GOT3 (cell line): ENCODE data around the gene MPPED2.

ENCODE experiments used
- DNase-seq: peaks from one replicate; lab custom pipeline; 2025; ENCODE audit warnings: mixed read lengths; lab: John Stamatoyannopoulos, UW

The MPPED2 gene

DNA sequence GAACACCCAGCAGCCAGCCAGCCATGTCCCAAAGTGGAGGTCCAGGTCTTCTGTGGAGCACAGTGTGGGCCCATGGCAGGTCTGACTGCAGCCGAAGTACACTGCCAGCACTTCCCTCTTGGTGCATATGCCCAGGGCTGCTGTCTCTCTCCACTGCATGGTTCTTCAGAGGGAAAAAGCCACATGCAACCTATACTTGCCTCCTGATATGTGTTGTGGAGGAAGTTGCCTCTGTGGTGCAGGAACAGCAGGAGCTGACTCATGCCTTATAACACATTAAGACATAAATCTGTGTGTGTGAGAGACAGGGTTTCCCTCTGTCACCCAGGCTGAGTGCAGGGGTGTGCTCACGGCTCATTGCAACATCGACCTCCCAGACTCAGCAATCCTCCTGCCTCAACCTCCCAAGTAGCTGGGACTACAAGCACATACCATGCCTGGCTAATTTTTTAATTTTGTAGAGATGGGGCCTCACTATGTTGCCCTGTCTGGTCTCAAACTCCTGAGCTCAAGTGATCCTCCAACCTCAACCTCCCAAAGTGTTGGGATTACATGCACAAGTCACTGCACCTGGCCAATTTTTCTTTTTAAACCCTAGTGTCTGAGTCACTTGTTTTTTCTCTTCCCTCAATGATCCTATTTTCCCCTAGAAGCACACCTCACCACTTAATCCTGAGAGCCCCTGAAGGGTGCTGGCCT is 98.8 kb downstream of the MPPED2 start:
- no peak for DNase-seq

DNA sequence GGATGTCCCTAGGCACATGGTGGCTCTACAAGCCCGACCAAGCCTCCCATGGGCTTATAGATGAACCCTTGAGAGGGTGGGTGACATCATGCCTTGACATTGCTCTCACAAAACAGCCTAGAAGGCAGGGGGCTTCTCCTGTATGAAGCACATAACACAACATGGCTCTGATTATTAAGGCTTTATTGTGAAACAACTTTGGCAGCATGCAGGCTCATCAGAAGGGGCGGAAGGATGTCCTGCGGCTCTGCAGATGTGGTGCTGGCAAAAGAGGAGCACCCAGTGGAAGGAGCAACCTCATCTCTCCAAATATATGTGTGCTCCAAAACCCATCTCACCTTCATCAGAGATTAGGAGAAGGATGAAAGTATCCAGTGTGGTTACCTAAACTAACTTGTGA is 100.4 kb downstream of the MPPED2 start:
- no peak for DNase-seq

DNA sequence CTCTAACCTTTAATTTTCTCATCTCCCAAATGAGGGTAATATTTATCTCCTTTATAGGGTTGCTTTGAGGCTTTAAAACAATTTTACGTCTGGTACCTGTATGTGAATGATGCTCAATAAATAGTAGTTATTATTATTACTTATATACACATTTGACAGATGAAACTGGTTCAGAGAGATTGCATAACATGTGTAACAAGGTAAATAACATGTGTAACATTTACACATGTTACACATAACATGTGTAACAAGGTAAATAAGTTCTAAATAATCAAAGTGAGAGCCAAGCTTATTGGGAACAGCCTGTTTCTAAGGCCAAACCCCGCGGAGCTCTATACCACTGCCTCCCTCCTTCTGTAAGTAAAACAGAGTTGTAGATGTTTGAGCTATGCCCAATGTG is 100.9 kb downstream of the MPPED2 start:
- no peak for DNase-seq

DNA sequence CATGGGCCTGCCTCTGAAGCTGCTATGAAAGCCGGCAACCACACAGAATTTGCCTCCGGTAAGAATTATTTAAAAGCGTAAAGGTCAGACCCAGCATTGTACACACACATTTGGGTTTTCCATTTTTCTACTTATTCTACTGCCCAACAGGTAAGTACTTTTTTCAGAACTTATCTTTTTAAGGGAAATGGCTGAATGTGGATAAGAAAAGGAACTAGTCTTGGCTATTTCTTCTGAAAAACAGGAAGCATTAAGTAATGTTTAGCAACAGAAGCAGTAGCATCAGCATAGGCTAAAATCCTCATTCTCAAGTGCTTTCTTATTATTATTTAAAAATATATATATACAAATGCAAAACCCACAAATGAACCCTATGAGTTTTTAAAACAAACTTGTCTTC is 103.1 kb downstream of the MPPED2 start:
- DNase-seq = no peak

DNA sequence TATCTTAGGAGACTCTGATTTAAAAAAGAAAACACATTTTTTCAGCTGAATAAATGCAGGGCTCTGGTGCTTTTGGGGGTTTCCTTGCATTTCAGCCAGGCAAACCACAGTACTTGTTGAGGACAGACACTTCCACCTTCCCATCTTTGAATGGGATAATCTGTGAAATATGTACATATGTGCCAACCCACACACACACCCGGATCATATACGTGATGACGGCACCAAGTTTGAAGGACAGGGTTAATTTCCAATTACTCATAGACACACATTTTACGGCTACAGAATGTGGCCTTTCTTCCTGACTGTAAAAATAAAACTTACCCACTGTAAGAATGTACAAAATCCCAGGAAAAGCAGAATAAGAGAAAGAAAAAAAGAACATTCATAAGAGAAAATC is 104.4 kb downstream of the MPPED2 start:
- no peak for DNase-seq

DNA sequence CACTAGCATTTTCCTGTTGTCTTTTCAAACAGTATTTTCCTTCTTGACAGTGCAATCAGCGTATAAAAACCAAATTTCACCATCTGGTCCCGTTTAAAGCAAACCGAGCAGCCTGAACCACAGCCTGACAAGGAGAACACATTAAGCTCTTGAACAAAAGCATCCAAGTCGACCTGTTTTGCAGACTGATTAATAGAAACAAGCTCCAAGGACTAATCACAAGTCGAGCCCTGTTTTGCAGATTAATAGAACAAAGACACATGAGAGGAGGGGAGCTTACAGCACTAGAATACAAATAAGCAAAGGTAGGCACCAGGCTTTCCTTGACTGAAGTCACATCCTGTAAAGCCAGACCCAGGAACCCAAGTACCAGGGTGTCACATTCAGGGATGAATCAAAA is 104.8 kb downstream of the MPPED2 start:
- no peak for DNase-seq

DNA sequence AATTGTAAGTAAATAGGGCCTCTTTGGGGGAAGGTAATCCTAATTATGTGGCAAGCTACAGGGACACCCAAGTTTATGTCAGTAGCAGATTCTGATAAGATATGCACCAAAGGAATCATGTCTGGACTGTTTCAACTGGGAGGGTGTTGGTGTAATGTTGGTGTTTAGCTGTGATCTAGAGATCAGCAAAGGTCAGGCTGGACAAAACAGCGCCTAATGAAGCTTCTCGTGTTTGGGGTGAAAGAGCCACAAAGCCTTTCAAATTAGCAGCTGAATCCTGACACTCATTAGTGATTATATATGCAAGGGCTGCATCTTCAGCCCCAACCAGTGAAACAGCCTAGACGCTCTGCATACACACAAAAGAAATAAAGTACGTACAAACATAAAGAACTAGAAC is 106.3 kb downstream of the MPPED2 start:
- DNase-seq = no peak

DNA sequence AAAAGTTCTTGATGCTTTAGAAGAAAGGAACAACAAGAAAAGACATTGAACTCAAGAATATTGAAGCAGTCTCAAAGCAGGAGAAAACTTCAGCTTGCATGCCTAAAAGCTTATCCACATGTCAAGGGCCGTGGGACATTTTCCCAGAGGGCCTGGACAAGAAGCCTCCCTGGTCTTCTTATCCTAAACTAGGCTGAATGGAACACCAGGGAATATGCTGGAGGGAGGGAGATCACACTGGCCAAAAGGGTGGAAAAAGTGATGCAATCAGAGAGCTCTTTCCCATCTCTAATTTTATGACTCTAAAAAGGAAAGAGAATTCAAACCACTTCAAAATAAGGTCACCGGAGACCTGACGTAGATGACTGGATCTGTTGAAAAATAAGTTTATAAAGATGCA is 107.2 kb downstream of the MPPED2 start:
- no peak for DNase-seq

DNA sequence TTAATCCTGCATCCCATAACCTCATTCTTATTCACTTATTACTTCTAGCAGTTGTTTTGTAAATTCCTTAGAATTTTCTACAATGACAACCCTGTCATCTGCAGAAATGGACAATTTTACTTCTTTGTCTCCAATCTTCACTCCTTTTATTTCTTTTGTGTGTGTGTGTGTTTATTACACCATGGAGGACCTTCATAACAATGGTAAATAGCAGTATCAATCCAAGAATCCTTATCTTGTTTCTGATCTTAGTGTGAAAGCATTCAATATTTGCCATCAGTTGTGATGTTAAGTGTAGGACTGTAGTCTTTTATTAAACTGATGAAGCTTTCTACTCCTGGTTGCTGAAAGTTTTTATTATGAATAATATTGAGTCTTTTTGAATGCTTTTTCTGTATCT is 109.1 kb downstream of the MPPED2 start:
- DNase-seq = no peak

DNA sequence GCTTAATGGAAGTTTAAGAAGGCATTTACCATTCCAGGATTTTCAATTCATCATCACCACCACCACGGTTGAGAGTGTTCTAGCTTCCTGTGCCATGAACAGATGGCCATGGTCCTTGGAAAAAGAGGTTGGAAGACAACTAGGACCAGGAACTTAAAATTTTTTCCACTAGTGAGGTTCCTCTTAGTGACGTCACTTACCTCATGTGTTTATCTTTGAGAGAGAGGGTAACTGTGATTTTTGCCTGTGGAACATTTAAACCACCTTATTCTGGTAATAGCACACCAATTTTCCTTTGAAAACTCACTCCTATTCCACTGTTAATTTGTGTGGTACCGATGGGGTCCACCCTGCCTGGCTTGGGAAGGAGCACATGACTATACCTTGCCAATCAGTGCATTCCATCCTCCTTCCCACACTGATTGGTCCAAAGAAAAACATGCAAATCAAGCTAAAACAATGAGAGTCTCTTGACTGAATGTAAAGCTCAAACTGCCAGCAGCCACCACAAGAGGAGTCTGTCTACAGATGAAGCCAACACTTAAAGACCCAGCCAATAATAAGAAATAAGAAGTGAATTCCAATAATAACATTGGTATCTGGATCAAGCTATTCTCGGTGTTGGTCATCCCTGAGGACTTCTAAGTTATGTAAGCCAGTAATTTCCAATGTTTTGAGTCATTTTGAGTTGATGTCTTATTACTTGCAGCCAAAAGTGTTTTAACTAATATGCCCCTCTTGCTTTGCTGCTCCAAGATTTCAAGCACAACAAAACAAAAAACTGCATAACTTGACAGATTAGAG is 111.8 kb downstream of the MPPED2 start:
- DNase-seq = no peak

DNA sequence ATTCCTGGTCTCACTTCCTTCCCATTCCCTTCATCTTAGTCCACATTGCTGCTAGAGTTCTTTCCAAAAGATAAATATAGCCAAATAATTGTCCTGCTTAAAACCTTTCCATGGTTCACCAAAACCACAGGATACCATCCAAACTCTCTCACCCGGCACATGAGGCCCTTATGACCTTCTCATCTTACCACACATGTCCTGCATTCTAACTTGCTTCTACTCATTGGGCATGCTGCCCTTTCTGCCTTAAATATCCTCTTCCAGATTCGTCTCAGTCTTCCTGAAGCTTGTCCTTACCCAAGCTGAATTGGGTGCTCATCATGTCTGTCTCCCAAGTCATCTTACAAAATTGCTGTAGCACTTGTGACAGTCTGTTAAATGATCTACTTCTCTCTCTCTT is 114.9 kb downstream of the MPPED2 start:
- DNase-seq = no peak

DNA sequence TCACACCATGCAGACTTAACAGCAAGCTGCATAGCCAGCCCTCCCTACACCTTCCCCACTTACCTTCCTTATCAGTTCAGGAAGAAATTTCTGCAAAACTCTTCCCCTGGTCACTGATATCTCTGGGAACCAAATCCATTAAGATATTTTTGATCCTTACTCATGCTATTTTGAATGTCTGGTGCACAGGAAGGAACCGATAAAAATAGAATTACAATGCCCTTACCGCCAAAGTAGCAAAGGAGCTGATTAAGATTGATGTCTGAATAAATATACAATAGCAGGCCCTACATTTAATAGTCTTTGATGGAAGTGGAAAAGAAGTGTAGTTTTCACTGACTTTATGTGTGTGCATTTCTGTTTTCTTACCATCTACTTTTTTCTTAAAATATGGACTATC is 117.3 kb downstream of the MPPED2 start:
- no peak for DNase-seq

DNA sequence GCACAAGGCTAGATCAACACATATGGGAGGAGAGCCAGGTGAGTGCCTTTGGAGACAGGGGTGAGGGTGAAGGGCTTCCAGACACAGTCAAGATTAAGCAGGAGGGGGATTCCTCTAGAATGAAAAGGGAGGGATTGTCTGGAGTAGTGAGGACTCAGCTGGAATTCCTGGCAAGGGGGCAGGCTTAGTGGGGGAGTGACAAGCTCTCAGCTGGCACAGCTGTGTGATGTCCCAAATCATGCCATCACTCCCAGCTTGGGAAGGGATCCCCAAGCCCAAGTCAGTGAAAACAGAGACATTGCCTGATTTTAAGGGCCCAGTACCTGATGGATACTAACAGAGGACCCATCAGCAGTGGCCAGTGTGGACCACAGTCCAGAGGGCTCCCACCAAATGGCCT is 119.0 kb downstream of the MPPED2 start:
- DNase-seq = no peak

DNA sequence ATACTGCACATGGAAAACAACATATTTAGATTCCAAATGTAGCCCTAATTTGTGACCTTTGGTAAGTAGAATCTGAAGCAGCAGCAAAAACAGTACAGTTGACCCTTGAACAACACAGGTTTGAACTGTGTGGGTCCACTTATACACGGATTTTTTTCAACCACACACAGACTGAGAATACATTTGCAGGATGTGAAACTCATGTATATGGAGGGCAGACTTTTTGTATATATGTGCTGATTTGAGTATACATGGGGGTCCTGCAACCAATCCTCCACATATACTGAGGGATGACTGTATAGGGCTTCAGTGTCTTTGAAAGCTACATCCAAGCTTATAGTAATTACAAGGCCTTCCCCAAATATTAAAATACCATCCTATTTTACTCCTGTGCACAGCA is 120.5 kb downstream of the MPPED2 start:
- DNase-seq = no peak

DNA sequence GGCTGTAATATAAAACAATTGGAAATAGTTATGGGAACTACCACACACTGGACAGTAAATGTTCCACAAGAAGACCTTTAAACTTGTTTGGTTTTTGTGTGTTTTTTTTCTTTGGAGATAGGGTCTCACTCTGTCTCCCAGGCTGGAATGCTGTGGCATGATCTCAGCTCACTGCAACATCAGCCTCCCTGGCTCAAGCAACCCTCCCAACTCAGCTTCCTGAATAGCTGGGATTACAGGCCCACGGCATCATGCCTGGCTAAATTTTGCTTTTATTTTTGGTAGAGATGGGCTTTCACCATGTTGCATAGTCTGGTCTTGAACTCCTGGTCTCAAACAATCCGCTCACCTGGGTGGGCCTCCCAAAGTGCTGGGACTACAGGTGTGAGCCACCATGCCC is 121.0 kb downstream of the MPPED2 start:
- no peak for DNase-seq

DNA sequence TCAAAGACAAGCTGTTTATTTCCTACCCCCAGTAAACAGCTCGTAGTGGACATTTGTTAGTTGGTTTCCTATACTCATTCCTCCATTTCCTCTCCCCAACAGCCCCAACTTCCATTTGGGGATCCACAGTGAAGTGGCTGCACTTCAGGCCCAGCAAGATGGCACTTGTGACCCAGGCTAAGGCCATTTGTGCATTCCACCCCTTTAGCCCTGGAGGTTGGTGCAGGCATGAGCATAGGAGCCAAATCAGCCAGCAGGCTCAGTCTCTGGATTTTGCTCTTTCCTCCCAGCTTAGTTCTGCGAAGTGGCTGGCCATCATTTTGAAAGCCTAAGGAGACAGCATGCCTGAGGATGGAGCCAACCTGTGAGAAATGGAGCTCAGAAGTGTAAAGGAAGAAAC is 122.9 kb downstream of the MPPED2 start:
- DNase-seq = no peak

DNA sequence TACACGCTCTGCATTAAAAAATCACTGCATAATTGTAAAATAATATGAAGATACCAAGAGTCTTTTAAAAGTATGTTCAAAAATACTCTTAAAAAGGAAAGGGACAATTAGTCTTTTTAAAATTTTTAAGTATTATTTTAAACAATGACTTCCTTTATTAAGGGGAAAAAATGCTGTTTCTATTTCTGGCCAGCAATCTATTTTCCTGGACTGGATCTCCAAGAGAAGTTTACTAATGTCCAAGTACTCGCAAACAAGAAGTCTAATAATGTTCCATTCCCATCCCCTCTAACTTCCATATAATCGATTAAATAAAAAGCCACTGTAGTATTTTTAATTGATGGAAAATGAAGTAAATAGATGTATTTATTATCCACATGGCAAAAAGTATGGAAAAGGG is 123.7 kb downstream of the MPPED2 start:
- no peak for DNase-seq

DNA sequence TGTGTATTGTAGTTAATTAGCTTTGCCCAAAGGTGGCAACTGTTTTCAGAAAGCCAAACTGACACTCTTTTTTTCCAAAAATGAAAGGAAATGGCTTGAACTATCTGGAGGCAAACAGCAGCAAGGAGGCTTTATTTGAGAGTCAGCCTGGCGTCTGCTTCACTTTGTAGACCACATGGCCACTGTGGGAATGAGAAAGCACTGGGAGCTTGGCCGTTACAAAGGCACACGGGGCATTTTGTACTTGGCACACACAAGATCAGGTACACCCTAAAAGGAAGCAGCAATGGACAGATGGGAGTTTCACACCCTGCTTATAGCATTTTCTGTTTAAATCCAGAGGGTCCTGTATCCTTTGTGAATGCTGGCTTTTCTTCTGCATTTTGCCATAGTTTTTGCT is 126.3 kb downstream of the MPPED2 start:
- no peak for DNase-seq

DNA sequence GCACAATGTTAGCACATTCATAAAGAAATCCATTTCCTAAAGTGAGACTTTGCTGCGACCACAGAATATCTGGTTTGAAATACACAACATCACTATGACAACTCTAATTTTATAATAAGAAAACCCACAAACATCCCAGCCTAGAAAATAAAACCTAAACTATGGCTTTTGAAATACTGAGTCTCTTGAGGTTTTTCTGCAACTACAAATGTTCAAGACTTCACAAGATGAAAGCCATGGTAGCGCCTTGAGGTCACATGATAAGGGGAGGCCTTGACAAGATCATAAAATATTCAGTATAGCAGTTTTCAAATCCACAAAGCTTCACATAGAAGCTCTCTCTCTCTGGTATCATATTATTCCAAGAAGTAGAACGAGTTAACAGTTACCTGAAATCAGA is 126.8 kb downstream of the MPPED2 start:
- DNase-seq = no peak

DNA sequence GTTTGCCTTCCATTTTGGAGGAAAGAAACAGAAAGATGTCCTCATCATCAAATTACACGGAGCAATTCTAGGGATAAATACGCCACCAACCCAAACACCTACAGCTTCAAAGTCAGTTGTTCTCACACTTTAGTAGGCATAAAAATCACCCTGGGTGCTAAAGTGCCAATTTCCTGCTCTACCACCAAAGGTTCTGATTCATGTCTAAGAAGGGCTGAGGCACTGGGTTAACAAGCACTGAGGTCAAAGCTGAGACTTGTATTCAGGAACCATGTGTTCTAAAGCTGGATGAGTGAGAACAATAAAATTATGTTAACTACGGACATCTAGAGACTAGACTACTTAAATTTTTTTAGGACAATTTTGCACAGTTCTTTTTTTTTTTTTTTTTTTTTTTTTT is 127.6 kb downstream of the MPPED2 start:
- DNase-seq = no peak

DNA sequence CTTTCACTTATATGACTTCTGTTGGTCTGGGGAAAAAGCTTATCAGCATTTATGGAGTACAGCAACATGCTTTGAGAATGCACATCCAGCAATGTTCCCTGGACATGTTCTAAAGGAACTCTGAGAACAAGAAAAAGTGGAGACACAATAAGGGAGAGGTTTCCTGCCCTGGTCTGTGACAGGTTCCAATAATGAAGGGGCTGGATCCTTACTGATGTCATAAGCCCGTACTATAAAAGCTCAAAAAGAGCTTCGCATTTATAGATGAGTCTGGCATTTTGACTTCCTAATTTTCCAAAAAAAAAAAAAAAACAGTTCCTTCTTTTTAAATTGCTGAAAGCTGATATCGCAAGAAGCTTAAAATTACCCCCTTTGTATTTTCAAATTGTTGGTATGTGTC is 129.1 kb downstream of the MPPED2 start:
- no peak for DNase-seq

DNA sequence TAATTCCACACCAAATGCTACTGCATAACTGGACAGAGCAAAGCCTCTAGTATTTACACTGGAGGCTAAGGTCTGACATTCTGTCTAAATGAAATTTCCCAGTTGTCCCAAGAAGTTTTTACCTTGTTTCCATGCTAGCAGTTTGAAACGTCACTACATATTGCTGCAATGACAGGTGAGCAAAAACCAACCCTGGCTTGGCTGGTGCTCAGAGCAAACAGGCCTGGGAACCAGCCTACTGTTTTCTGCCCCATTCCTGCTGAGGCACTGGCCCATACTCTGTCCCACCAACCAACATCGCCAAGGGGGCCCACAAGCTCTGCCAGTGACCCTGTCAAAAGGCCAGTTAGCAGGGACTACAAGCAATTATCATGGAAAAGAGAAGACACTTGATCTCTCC is 131.1 kb downstream of the MPPED2 start:
- DNase-seq = no peak

DNA sequence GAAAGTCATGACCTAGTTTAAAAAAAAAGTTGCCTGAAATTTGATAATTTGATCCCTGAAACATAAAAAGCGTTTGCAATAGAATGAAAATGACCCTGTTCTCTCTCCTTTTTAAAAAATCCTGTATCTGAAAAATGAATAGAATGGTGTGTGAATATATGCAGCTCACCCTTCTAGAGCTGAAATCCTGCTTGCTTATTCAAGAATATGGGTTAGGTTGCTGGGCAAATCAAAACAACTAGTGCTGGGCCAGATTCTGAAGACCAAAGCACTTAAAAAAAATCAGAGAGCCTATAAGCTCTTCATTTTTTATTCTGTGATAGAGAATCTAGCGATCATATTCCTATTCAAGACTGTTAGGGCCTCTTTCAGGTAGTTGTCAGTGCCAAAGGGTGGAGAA is 131.6 kb downstream of the MPPED2 start:
- DNase-seq = no peak

DNA sequence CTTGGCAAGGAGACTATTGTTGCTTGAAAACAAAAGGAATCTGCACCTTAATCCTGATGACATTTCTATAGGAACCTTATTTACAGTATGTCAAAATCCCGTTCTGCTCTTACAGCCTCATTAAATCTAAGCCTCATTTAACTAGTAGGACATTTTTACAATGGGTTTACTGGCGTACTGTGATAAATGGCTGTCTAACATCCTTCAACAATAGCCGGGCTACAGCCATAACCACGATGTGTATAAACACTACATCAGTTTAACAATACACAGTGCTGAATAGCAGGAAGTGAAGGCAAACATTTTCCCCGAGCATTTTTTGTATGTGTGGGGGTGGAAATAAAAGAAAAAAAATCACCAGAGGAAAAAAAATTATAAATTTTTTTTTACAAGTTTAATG is 132.0 kb downstream of the MPPED2 start:
- DNase-seq = no peak
